HG03025 (cell line): ENCODE data around the gene BRMS1L.

Experiments
- ATAC-seq: cut with Tn5 transposase; IDR thresholded peaks from one replicate; pipeline ENCODE4 v1.9.1; 2021; ENCODE audit warnings: mild to moderate bottlenecking, moderate library complexity; ENCODE audit not compliant: unreplicated experiment, low FRiP score

BRMS1L gene

GRCh38 chr14:35858521-35859209, 32.5 kb downstream of the BRMS1L start:
- no peak for ATAC-seq

- ATAC-seq, result no peak
Observed at GRCh38 chr14:35861204-35861868, 35.2 kb downstream of the BRMS1L start.

- no peak for ATAC-seq
Observed at GRCh38 chr14:35865611-35866324, 39.6 kb downstream of the BRMS1L start.

- no peak for ATAC-seq
Observed at GRCh38 chr14:35866595-35867279, 40.6 kb downstream of the BRMS1L start.

- no peak for ATAC-seq
Observed at GRCh38 chr14:35867280-35867629, 41.1 kb downstream of the BRMS1L start.

GRCh38 chr14:35875296-35875695, 49.2 kb downstream of the BRMS1L start:
- no peak for ATAC-seq

- no peak for ATAC-seq
Observed at GRCh38 chr14:35877276-35877675, 51.1 kb downstream of the BRMS1L start.

GRCh38 chr14:35878272-35879150, 52.4 kb downstream of the BRMS1L start:
- ATAC-seq, result no peak

GRCh38 chr14:35879151-35879648, 53.1 kb downstream of the BRMS1L start:
- no peak for ATAC-seq

- ATAC-seq, result no peak
Observed at GRCh38 chr14:35879654-35880249, 53.6 kb downstream of the BRMS1L start.

GRCh38 chr14:35881280-35881679, 55.1 kb downstream of the BRMS1L start:
- ATAC-seq, result no peak

GRCh38 chr14:35883677-35884293, 57.6 kb downstream of the BRMS1L start:
- no peak for ATAC-seq

GRCh38 chr14:35890308-35890707, 64.2 kb downstream of the BRMS1L start:
- ATAC-seq, result no peak

- ATAC-seq, result no peak
Observed at GRCh38 chr14:35895256-35895655, 69.1 kb downstream of the BRMS1L start.

GRCh38 chr14:35897616-35898111, 71.5 kb downstream of the BRMS1L start:
- no peak for ATAC-seq

- ATAC-seq, result no peak
Observed at GRCh38 chr14:35898217-35898775, 72.2 kb downstream of the BRMS1L start.

- no peak for ATAC-seq
Observed at GRCh38 chr14:35900741-35901140, 74.6 kb downstream of the BRMS1L start.

- ATAC-seq, result no peak
Observed at GRCh38 chr14:35909665-35910064, 83.5 kb downstream of the BRMS1L start.

- no peak for ATAC-seq
Observed at GRCh38 chr14:35910191-35910590, 84.1 kb downstream of the BRMS1L start.
